Measurements from ENCODE around the gene PIM3. TPM values are rescaled to one million over a fixed set of nuclear protein-coding genes. Genes with fewer than 3 reads are reported as not detected.

PIM3 gene
- total RNA-seq, 1 experiment from 2014 or later: 58.2 TPM

GRCh38 chr22:49996518-49997250, 36.1 kb downstream of the PIM3 start:
- BruUV-seq (replicated peaks): no TSS peak
- peak overlapping the region; percentile 44; the same call in 1 of the 2 replicates for H3K27ac ChIP-seq (ENCODE audit: low read length)
- in situ Hi-C loops (cut with HindIII; ENCODE audit: low pct_unique_long_range_greater_than_20kb, low sequenced_read_pairs) (no loop called here), intact Hi-C loops (cut with micrococcal nuclease; ENCODE audit: unreplicated experiment) (no loop called here)
- H3K27me3 ChIP-seq (ENCODE audit: control insufficient read depth, insufficient read depth, low read length): no peaks in the 10 kb centered on the region
- H3K9me3 ChIP-seq (ENCODE audit: control insufficient read depth, insufficient read depth, low read depth, low read length): no peaks in the 10 kb centered on the region
- H3K36me3 ChIP-seq (ENCODE audit: control insufficient read depth, insufficient read depth, low read length): no peaks in the 10 kb centered on the region
- no peak for TF ChIP-seq REST (IDR thresholded peaks at IDR 0.05; ENCODE audit: insufficient read depth in 1 of 2, low read depth in 2 of 2, low read length in 1 of 2)
- TF ChIP-seq TCF7L2 (IDR thresholded peaks at IDR 0.05; ENCODE audit: low read depth, low read length): no peak
- TF ChIP-seq POLR2AphosphoS5 (IDR thresholded peaks at IDR 0.05; ENCODE audit: low read depth, low read length): no peak
- no peak for TF ChIP-seq SIN3A (IDR thresholded peaks at IDR 0.05; ENCODE audit: borderline replicate concordance, insufficient read depth, low read depth, low read length)
- no peak for TF ChIP-seq CTCF (IDR thresholded peaks at IDR 0.05)
- 0 out of 2 replicates have a peak, but pooled peaks have one; percentile 10 for ATAC-seq
- ChIA-PET POLR2A (no interaction called here), CTCF (no interaction called here)
- peaks cover 24% of the 10 kb centered on the region for H3K4me1 ChIP-seq (ENCODE audit: control insufficient read depth, insufficient read depth, low read length)
- DNase-seq (ENCODE audit: low read depth, low spot score): no peak
- H3K4me3 ChIP-seq (ENCODE audit: low read depth in 2 of 2, low read length in 2 of 2): no peak overlapping the region

GRCh38 chr22:49997251-49997599, 36.7 kb downstream of the PIM3 start:
- DNase-seq (ENCODE audit: low read depth, low spot score) (no peak), ATAC-seq (no peak)
- TF ChIP-seq CTCF (IDR thresholded peaks at IDR 0.05): no peak
- TF ChIP-seq TCF7L2 (IDR thresholded peaks at IDR 0.05; ENCODE audit: low read depth, low read length): no peak
- no peak for TF ChIP-seq SIN3A (IDR thresholded peaks at IDR 0.05; ENCODE audit: borderline replicate concordance, insufficient read depth, low read depth, low read length)
- no peak for TF ChIP-seq REST (IDR thresholded peaks at IDR 0.05; ENCODE audit: insufficient read depth in 1 of 2, low read depth in 2 of 2, low read length in 1 of 2)
- TF ChIP-seq POLR2AphosphoS5 (IDR thresholded peaks at IDR 0.05; ENCODE audit: low read depth, low read length): no peak
- POLR2A ChIA-PET: no interaction called here
- H3K36me3 ChIP-seq (ENCODE audit: control insufficient read depth, insufficient read depth, low read length): no peaks in the 10 kb centered on the region
- in situ Hi-C loops (cut with HindIII; ENCODE audit: low pct_unique_long_range_greater_than_20kb, low sequenced_read_pairs) (no loop called here), intact Hi-C loops (cut with micrococcal nuclease; ENCODE audit: unreplicated experiment) (no loop called here)
- no peaks in the 10 kb centered on the region for H3K27me3 ChIP-seq (ENCODE audit: control insufficient read depth, insufficient read depth, low read length)
- no TSS peak for BruUV-seq (replicated peaks)
- H3K4me3 ChIP-seq (ENCODE audit: low read depth in 2 of 2, low read length in 2 of 2): no peak overlapping the region
- H3K9me3 ChIP-seq (ENCODE audit: control insufficient read depth, insufficient read depth, low read depth, low read length): no peaks in the 10 kb centered on the region
- H3K27ac ChIP-seq (ENCODE audit: low read length): no peak overlapping the region
- peaks cover 24% of the 10 kb centered on the region for H3K4me1 ChIP-seq (ENCODE audit: control insufficient read depth, insufficient read depth, low read length)
- CTCF ChIA-PET: no interaction called here
